Endothelial cell of umbilical vein (primary cell): ENCODE data around the gene CALHM1. TPM values are rescaled to one million over a fixed set of nuclear protein-coding genes. Genes with fewer than 3 reads are reported as not detected.

Source experiments
- BruUV-seq: library from RNA; stranded (reverse); fragments of 400-500 nt; replicated peaks from 2 replicates; lab custom pipeline; 2021; lab: Mats Ljungman, UMichigan
- CTCF ChIA-PET: fragments of 300-600, 350-600 bp; sonication (Branson Sonifier 250); formaldehyde crosslinking; loops from one replicate; lab custom pipeline; 2021; ENCODE audit warnings: antibody characterized with exemption, inconsistent platforms; lab: Charles Lee
- POLR2A ChIA-PET: fragments of 300-600, 350-600 bp; sonication (Branson Sonifier 250); formaldehyde crosslinking; loops from one replicate; lab custom pipeline; 2021; ENCODE audit warnings: antibody characterized with exemption, inconsistent platforms; lab: Charles Lee
- DNase-seq: peaks from one replicate; pipeline ENCODE4 v3.0.0-alpha.2; 2011; ENCODE audit warnings: low read depth, low spot score
- FAIRE-seq: peaks from 2 replicates; lab custom pipeline; 2011; peaks lifted over from hg19 to GRCh38; lab: Jason Lieb, UNC
- H2AFZ ChIP-seq: 2 replicates; pipeline ENCODE4 v1.6.0; 2012; ENCODE audit warnings: low read depth, low read length, control low read depth, inconsistent platforms
- H3K27ac ChIP-seq: 2 replicates; pipeline ENCODE4 v1.5.1; 2011; ENCODE audit warnings: low read depth, mild to moderate bottlenecking, control low read depth, low read length, moderate library complexity; ENCODE audit not compliant: insufficient read depth
- H3K27me3 ChIP-seq, 2 experiments: 2 replicates each; pipeline versions ENCODE4 v1.6.0 to v1.6.1; 2011; ENCODE audit warnings: low read length in 2 of 2, mixed read lengths in 1 of 2; ENCODE audit not compliant: control insufficient read depth in 2 of 2, insufficient read depth in 2 of 2
- H3K36me3 ChIP-seq, 2 experiments: 2 replicates in 1 of 2; 3 replicates in 1 of 2; pipeline ENCODE4 v1.5.1; 2011; ENCODE audit warnings: low read length in 2 of 2, mild to moderate bottlenecking in 1 of 2, moderate library complexity in 1 of 2; ENCODE audit not compliant: control insufficient read depth in 2 of 2, insufficient read depth in 2 of 2; ENCODE audit errors: extremely low read depth in 1 of 2
- H3K4me1 ChIP-seq: 3 replicates; pipeline ENCODE4 v1.5.1; 2011; ENCODE audit warnings: mild to moderate bottlenecking, low read length; ENCODE audit not compliant: control insufficient read depth, insufficient read depth; ENCODE audit errors: extremely low read depth
- H3K4me2 ChIP-seq: 2 replicates; pipeline ENCODE4 v1.6.1; 2011; ENCODE audit warnings: low read length, control low read depth, mixed read lengths; ENCODE audit not compliant: insufficient read depth
- H3K4me3 ChIP-seq, 3 experiments: fragments of 200-600 bp in 1 of 3; sonication (generic), shearing (Covaris generic) in 1 of 3; replicated peaks in 1 of 3; 2 replicates each; pipeline ENCODE4 v1.5.1; 2011 to 2016; ENCODE audit warnings: control low read depth in 3 of 3, low read length in 3 of 3, mild to moderate bottlenecking in 2 of 3, inconsistent platforms in 1 of 3, low read depth in 1 of 3, moderate library complexity in 1 of 3; ENCODE audit not compliant: insufficient read depth in 1 of 3
- H3K79me2 ChIP-seq: 2 replicates; pipeline ENCODE4 v1.6.0; 2012; ENCODE audit warnings: low read length, inconsistent platforms; ENCODE audit not compliant: control insufficient read depth, insufficient read depth
- H3K9ac ChIP-seq: replicated peaks from 2 replicates; pipeline ENCODE3; 2011; ENCODE audit warnings: low read length, control low read depth; ENCODE audit not compliant: insufficient read depth; ENCODE audit errors: extremely low read depth
- H3K9me1 ChIP-seq: replicated peaks from 3 replicates; pipeline ENCODE4 v1.6.0; 2011; ENCODE audit warnings: mild to moderate bottlenecking, low read length; ENCODE audit not compliant: control insufficient read depth, insufficient read depth; ENCODE audit errors: extremely low read depth
- H3K9me3 ChIP-seq: replicated peaks from 2 replicates; pipeline ENCODE4 v1.5.1; 2012; ENCODE audit warnings: low read length, inconsistent platforms; ENCODE audit not compliant: control insufficient read depth, insufficient read depth
- H4K20me1 ChIP-seq: replicated peaks from 2 replicates; pipeline ENCODE3; 2011; ENCODE audit warnings: mild to moderate bottlenecking, low read length; ENCODE audit not compliant: control insufficient read depth, insufficient read depth; ENCODE audit errors: extremely low read depth
- EZH2 ChIP-seq: IDR thresholded peaks from 2 replicates; pipeline ENCODE4 v1.6.1; 2012; ENCODE audit warnings: borderline replicate concordance, low read depth, mild to moderate bottlenecking, moderate library complexity, low read length, inconsistent platforms; ENCODE audit not compliant: severe bottlenecking
- FOS ChIP-seq: IDR thresholded peaks from 2 replicates; pipeline ENCODE4 v1.6.1; 2011; ENCODE audit warnings: mild to moderate bottlenecking, low read length, moderate library complexity, borderline replicate concordance; ENCODE audit not compliant: insufficient read depth
- GATA2 ChIP-seq: IDR thresholded peaks from 2 replicates; pipeline ENCODE4 v1.7.0; 2011; ENCODE audit warnings: low read depth, mild to moderate bottlenecking, moderate library complexity, mixed read lengths, low read length; ENCODE audit not compliant: insufficient read length, insufficient read depth
- JUN ChIP-seq: IDR thresholded peaks from 2 replicates; pipeline ENCODE4 v1.6.1; 2011; ENCODE audit warnings: borderline replicate concordance, low read depth; ENCODE audit not compliant: insufficient read length, insufficient read depth
- MAX ChIP-seq: IDR thresholded peaks from 2 replicates; pipeline ENCODE4 v1.6.1; 2011; ENCODE audit not compliant: insufficient read depth, insufficient read length
- MYC ChIP-seq: IDR thresholded peaks from one replicate; pipeline ENCODE4 v1.6.1; 2011; ENCODE audit warnings: mild to moderate bottlenecking, low read depth, low read length
- POLR2A ChIP-seq: IDR thresholded peaks from 2 replicates; pipeline ENCODE4 v1.6.1; 2012; ENCODE audit warnings: low read depth, mild to moderate bottlenecking, control low read depth, low read length
- POLR2AphosphoS5 ChIP-seq: IDR thresholded peaks from 2 replicates; pipeline ENCODE4 v1.6.1; 2012; ENCODE audit warnings: low read depth, mild to moderate bottlenecking, control low read depth, low read length, moderate library complexity; ENCODE audit not compliant: insufficient read depth
- dilution Hi-C: fragments of 300-500 bp; cut with MboI; formaldehyde crosslinking; loops from one replicate; pipeline ENCODE4 v1.15.0; 2019; ENCODE audit warnings: low sequenced_read_pairs; ENCODE audit not compliant: extremely low pct_ligation_motif_present
- intact Hi-C: fragments of 100-400 bp; cut with micrococcal nuclease; formaldehyde crosslinking; loops from one replicate; pipeline ENCODE4 v1.10.0; 2022
- polyA plus RNA-seq, 4 experiments: library from polyadenylated mRNA; depleted of rRNA in 3 of 4; stranded (reverse) in 3 of 4; unstranded in 1 of 4; fragments of >200 nt; gene quantifications; 2 replicates each; pipeline versions ENCODE4 v1.2.1 to v1.2.3, GENCODE V29; 2011 to 2012; ENCODE audit warnings: missing spikeins in 1 of 4
- total RNA-seq: library from RNA; stranded (reverse); gene quantifications from 2 replicates; pipeline ENCODE4 v1.2.3, GENCODE V29; 2021
- TF ChIP-seq, protein P1 (sequence below), 2 donors: IDR thresholded peaks; 1 replicate in 1 of 2; 2 replicates in 1 of 2; pipeline ENCODE4 v1.5.1; 2011; ENCODE audit warnings: low read length in 2 of 2, mild to moderate bottlenecking in 2 of 2, moderate library complexity in 2 of 2, control low read depth in 1 of 2, inconsistent platforms in 1 of 2, low read depth in 1 of 2; ENCODE audit not compliant: insufficient read depth in 1 of 2; ENCODE audit errors: extremely low read depth in 1 of 2

CALHM1 gene
- total and polyA plus RNA-seq, 2 donors (not counting 3 experiments of a cell fraction or from before 2014, with no cell fraction given) = not detected

GRCh38 chr10:103454026-103454425 is 4.7 kb downstream of the CALHM1 start:
- no peaks in the 10 kb centered on the region for H3K9me1 ChIP-seq
- H3K79me2 ChIP-seq = no peaks in the 10 kb centered on the region
- dilution Hi-C loops (no loop called here), intact Hi-C loops (no loop called here)
- DNase-seq (no peak), FAIRE-seq (no peak)
- H3K27ac ChIP-seq = no peak overlapping the region
- H3K4me2 ChIP-seq = no peak overlapping the region
- TF ChIP-seq FOS (no peak), GATA2 (no peak), MAX (no peak), POLR2A (no peak), EZH2 (no peak), POLR2AphosphoS5 (no peak), MYC (no peak), JUN (no peak)
- TF ChIP-seq, protein P1, sequence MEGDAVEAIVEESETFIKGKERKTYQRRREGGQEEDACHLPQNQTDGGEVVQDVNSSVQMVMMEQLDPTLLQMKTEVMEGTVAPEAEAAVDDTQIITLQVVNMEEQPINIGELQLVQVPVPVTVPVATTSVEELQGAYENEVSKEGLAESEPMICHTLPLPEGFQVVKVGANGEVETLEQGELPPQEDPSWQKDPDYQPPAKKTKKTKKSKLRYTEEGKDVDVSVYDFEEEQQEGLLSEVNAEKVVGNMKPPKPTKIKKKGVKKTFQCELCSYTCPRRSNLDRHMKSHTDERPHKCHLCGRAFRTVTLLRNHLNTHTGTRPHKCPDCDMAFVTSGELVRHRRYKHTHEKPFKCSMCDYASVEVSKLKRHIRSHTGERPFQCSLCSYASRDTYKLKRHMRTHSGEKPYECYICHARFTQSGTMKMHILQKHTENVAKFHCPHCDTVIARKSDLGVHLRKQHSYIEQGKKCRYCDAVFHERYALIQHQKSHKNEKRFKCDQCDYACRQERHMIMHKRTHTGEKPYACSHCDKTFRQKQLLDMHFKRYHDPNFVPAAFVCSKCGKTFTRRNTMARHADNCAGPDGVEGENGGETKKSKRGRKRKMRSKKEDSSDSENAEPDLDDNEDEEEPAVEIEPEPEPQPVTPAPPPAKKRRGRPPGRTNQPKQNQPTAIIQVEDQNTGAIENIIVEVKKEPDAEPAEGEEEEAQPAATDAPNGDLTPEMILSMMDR (IDR thresholded peaks at IDR 0.05; ENCODE audit: extremely low read depth in 1 of 2, insufficient read depth in 1 of 2, low read depth in 1 of 2, low read length in 2 of 2) = no peak
- H4K20me1 ChIP-seq = no peaks in the 10 kb centered on the region
- no peaks in the 10 kb centered on the region for H3K9me3 ChIP-seq
- H3K4me3 ChIP-seq = no peak overlapping the region
- no peak overlapping the region for H2AFZ ChIP-seq
- H3K9ac ChIP-seq = no peak overlapping the region
- no peaks in the 10 kb centered on the region for H3K27me3 ChIP-seq
- ChIA-PET CTCF (interaction anchor here (0.9 to 1.7 kb wide), 2 partner anchors 15 to 29 kb away, joined by 3 to 6 read pairs; no protein-coding TSS in a partner anchor), POLR2A (no interaction called here)
- H3K4me1 ChIP-seq = peaks cover 33% of the 10 kb centered on the region
- no TSS peak for BruUV-seq
- peaks cover 0 to 4% of the 10 kb centered on the region in 2 experiments for H3K36me3 ChIP-seq
